Caco-2 (cell line): ENCODE results near the gene CLEC2B. TPM values are rescaled to one million over a fixed set of nuclear protein-coding genes. Genes with fewer than 3 reads are reported as not detected.

ENCODE experiments used
- BruUV-seq: library from RNA; stranded (reverse); fragments of 400-500 nt; replicated peaks from 2 replicates; lab custom pipeline; 2021; lab: Mats Ljungman, UMichigan
- CTCF ChIA-PET: fragments of 300-600 bp; sonication (Branson Sonifier 250); formaldehyde crosslinking; loops from one replicate; lab custom pipeline; 2022; ENCODE audit warnings: antibody characterized with exemption; lab: Charles Lee
- POLR2A ChIA-PET: fragments of 300-600 bp; sonication (Branson Sonifier 250); formaldehyde crosslinking; loops from one replicate; lab custom pipeline; 2022; ENCODE audit warnings: antibody characterized with exemption; lab: Charles Lee
- DNase-seq, 2 experiments: peaks; one replicate each; pipeline versions ENCODE4 v3.0.0 to v3.0.0-alpha.2; 2020 to 2022
- H3K27me3 ChIP-seq: replicated peaks from 2 replicates; pipeline ENCODE4 v1.6.0; 2011; ENCODE audit warnings: low read length; ENCODE audit not compliant: control insufficient read depth, insufficient read depth
- H3K36me3 ChIP-seq: 2 replicates; pipeline ENCODE4 v1.5.1; 2011; ENCODE audit warnings: low read length; ENCODE audit not compliant: control insufficient read depth, insufficient read depth
- H3K4me1 ChIP-seq: fragments of 250-450 bp; sonication (Bioruptor Pico); 2 replicates; pipeline ENCODE4 v1.5.1; 2020; ENCODE audit warnings: mild to moderate bottlenecking
- H3K4me3 ChIP-seq: 2 replicates; pipeline ENCODE4 v1.5.1; 2011; ENCODE audit warnings: low read depth, mild to moderate bottlenecking, control low read depth, low read length
- H3K9me3 ChIP-seq: fragments of 250-450 bp; sonication (Bioruptor Pico); 2 replicates; pipeline ENCODE4 v1.5.1; 2020; ENCODE audit warnings: mild to moderate bottlenecking, moderate library complexity
- H3K27ac Mint-ChIP-seq: one replicate; pipeline ENCODE4 v1.8.0; 2022; ENCODE audit warnings: mixed read lengths; ENCODE audit not compliant: unreplicated experiment
- H3K27me3 Mint-ChIP-seq: one replicate; pipeline ENCODE4 v1.8.0; 2022; ENCODE audit warnings: mixed read lengths; ENCODE audit not compliant: insufficient read depth, unreplicated experiment
- H3K36me3 Mint-ChIP-seq: one replicate; pipeline ENCODE4 v1.8.0; 2022; ENCODE audit warnings: mild to moderate bottlenecking, mixed read lengths; ENCODE audit not compliant: insufficient read depth, unreplicated experiment
- H3K4me1 Mint-ChIP-seq: one replicate; pipeline ENCODE4 v1.8.0; 2022; ENCODE audit warnings: low read depth, mixed read lengths; ENCODE audit not compliant: unreplicated experiment
- H3K4me3 Mint-ChIP-seq: one replicate; pipeline ENCODE4 v1.8.0; 2022; ENCODE audit warnings: mild to moderate bottlenecking, moderate library complexity, mixed read lengths; ENCODE audit not compliant: unreplicated experiment
- H3K9me3 Mint-ChIP-seq: one replicate; pipeline ENCODE4 v1.8.0; 2022; ENCODE audit warnings: mixed read lengths; ENCODE audit not compliant: unreplicated experiment
- intact Hi-C: fragments of 100-400 bp; cut with micrococcal nuclease; formaldehyde crosslinking; loops from one replicate; pipeline ENCODE4 v1.10.0; 2022; ENCODE audit not compliant: unreplicated experiment
- total RNA-seq: library from RNA; stranded (reverse); gene quantifications from 2 replicates; pipeline ENCODE4 v1.2.3, GENCODE V29; 2022
- TF ChIP-seq, protein P1 (sequence below), 2 experiments: fragments of 200-600 bp in 1 of 2; IDR thresholded peaks; 1 replicate in 1 of 2; 2 replicates in 1 of 2; pipeline versions ENCODE4 v1.5.1 to v1.8.0; 2011 to 2022; ENCODE audit warnings: antibody characterized with exemption in 1 of 2, control low read depth in 1 of 2, inconsistent platforms in 1 of 2, low read depth in 1 of 2, low read length in 1 of 2, mild to moderate bottlenecking in 1 of 2, moderate library complexity in 1 of 2; ENCODE audit not compliant: insufficient read depth in 1 of 2, severe bottlenecking in 1 of 2, unreplicated experiment in 1 of 2

CLEC2B gene
- total RNA-seq, 1 experiment from 2014 or later = not detected

GRCh38 chr12:9827209-9827888, 41.8 kb downstream of the CLEC2B start, which contains the start of gene KLRF1:
TSS of gene KLRF1 (plus strand) at chr12:9827481. CDS start at chr12:9827545, 64 bp downstream.
- H3K9me3 Mint-ChIP-seq = no peaks in the 10 kb centered on the region
- BruUV-seq = no TSS peak
- no peak within 1 kb of the TSS for H3K4me3 Mint-ChIP-seq
- no peaks in the 10 kb centered on the region for H3K9me3 ChIP-seq
- no peaks in the 10 kb centered on the region for H3K4me1 Mint-ChIP-seq
- no peak for DNase-seq
- TF ChIP-seq, protein P1, sequence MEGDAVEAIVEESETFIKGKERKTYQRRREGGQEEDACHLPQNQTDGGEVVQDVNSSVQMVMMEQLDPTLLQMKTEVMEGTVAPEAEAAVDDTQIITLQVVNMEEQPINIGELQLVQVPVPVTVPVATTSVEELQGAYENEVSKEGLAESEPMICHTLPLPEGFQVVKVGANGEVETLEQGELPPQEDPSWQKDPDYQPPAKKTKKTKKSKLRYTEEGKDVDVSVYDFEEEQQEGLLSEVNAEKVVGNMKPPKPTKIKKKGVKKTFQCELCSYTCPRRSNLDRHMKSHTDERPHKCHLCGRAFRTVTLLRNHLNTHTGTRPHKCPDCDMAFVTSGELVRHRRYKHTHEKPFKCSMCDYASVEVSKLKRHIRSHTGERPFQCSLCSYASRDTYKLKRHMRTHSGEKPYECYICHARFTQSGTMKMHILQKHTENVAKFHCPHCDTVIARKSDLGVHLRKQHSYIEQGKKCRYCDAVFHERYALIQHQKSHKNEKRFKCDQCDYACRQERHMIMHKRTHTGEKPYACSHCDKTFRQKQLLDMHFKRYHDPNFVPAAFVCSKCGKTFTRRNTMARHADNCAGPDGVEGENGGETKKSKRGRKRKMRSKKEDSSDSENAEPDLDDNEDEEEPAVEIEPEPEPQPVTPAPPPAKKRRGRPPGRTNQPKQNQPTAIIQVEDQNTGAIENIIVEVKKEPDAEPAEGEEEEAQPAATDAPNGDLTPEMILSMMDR (IDR thresholded peaks at IDR 0.05; ENCODE audit: insufficient read depth in 1 of 2, low read depth in 1 of 2, low read length in 1 of 2, severe bottlenecking in 1 of 2, unreplicated experiment in 1 of 2) = no peak
- no peaks in the 10 kb centered on the region for H3K36me3 ChIP-seq
- H3K4me1 ChIP-seq = no peaks in the 10 kb centered on the region
- H3K27me3 ChIP-seq = no peaks in the 10 kb centered on the region
- POLR2A ChIA-PET = no interaction called here
- no peaks in the 10 kb centered on the region for H3K36me3 Mint-ChIP-seq
- intact Hi-C loops = no loop called here
- no peak within 1 kb of the TSS for H3K27ac Mint-ChIP-seq
- peaks cover 15% of the 10 kb centered on the region for H3K27me3 Mint-ChIP-seq
- H3K4me3 ChIP-seq = no peak within 1 kb of the TSS
- CTCF ChIA-PET = no interaction called here

DNA sequence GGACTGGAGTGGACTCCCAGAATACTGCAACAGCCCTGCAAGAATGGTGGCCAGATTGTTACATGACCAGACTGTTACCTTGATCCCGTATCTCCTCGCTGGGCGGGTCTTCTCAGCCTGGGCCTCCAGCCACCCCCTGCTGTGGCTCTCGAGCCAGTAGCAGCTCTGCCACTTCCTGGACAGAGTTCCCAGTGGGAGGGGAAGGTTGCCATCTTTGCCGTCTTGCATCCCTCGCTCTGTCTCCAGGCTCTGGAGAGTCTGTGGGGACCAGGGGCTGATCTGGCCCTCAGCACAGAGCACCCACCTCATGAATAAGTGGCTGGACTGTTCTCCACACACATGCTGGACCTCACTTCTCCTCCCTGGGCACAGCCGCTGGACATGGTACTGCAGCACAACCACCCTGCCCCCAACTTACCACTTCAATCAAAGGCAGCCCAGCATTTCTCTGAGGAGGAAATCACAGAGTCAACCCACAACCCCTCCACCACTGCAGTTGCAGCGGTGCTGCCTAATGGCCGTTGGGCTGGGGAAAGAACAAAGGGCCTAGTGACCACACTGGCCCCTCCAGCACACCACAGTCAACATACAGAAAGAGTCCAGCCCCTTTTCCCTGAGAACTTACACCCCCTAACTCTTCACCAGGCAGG, 48.7 kb downstream of the CLEC2B start:
- H3K4me1 Mint-ChIP-seq = no peaks in the 10 kb centered on the region
- no peak overlapping the region for H3K4me3 Mint-ChIP-seq
- intact Hi-C loops = no loop called here
- ChIA-PET POLR2A (no interaction called here), CTCF (no interaction called here)
- no peaks in the 10 kb centered on the region for H3K36me3 Mint-ChIP-seq
- H3K27me3 Mint-ChIP-seq = peaks cover 14% of the 10 kb centered on the region
- H3K4me1 ChIP-seq = no peaks in the 10 kb centered on the region
- TF ChIP-seq, protein P1 (IDR thresholded peaks at IDR 0.05; ENCODE audit: insufficient read depth in 1 of 2, low read depth in 1 of 2, low read length in 1 of 2, severe bottlenecking in 1 of 2, unreplicated experiment in 1 of 2) = no peak
- no peak overlapping the region for H3K27ac Mint-ChIP-seq
- no TSS peak for BruUV-seq
- no peak for DNase-seq
- H3K27me3 ChIP-seq = no peaks in the 10 kb centered on the region
- H3K36me3 ChIP-seq = no peaks in the 10 kb centered on the region
- no peaks in the 10 kb centered on the region for H3K9me3 ChIP-seq
- H3K4me3 ChIP-seq = no peak overlapping the region
- H3K9me3 Mint-ChIP-seq = no peaks in the 10 kb centered on the region

DNA sequence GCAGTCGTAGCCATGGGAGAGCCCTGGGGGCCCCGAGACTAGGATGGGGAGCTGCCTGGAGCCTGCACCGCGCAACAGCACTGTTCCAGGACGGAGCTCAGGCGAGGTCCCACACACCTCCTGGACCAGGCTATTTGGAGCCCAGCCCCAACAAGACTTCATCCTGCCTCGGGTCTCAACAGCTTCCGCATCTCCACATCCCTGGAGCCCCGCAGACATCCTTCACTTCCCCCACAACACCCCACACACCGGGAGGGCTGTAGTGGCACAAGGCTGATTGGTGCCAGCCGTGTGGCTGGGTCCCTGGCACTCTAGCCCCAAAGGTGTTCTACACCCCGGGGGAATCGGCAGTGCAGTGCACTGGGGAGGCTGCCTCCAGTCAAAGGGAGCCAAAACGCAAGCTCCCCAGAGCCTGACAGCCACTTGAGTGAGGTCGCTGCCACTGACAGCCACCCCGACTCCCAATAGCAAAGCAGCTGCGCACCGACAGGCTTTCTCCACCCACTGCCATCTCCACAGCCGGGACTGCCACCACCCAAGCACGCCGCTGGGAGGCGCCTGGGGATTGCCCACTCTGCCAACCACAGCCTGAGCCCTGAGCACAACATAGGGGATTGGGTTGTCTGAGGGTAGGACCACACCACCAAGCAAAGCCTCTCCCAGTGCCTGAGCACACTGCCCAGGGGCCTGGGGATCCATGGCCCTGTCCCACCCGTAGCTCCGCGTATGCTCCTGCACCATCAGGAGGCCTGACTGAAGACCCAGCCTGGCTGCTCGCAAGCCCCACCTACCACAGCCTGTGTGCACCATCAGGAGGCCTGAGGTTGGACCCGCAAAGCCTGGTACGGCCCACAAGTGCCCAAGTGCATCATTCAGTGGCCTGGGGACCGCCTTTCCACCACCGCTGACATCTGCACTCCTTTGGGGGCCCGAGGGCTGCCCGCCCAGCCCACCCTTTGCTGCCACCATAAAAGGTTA, 55.0 kb downstream of the CLEC2B start:
- Mint-ChIP-seq H3K36me3 (no peaks in the 10 kb centered on the region), H3K4me1 (no peaks in the 10 kb centered on the region), H3K4me3 (no peak overlapping the region), H3K27me3 (peaks cover 25% of the 10 kb centered on the region), H3K27ac (no peak overlapping the region), H3K9me3 (no peaks in the 10 kb centered on the region)
- Histone ChIP-seq H3K4me1 (no peaks in the 10 kb centered on the region), H3K27me3 (no peaks in the 10 kb centered on the region), H3K36me3 (no peaks in the 10 kb centered on the region), H3K4me3 (no peak overlapping the region), H3K9me3 (no peaks in the 10 kb centered on the region)
- intact Hi-C loops = loop anchor here (1.0 kb wide), 1 partner anchor 112 kb away; no protein-coding TSS in a partner anchor
- no TSS peak for BruUV-seq
- peak; percentile 74 to 85 for DNase-seq
- ChIA-PET CTCF (interaction anchor here (0.5 to 1.2 kb wide), 3 partner anchors 16 to 560 kb away, joined by 3 to 8 read pairs (median 5); no protein-coding TSS in a partner anchor), POLR2A (no interaction called here)
- TF ChIP-seq, protein P1 (IDR thresholded peaks at IDR 0.05; ENCODE audit: insufficient read depth in 1 of 2, low read depth in 1 of 2, low read length in 1 of 2, severe bottlenecking in 1 of 2, unreplicated experiment in 1 of 2) = peak; percentile 81 to 92
